HG02571 (cell line): ENCODE data around the gene CUX1.
"Not testable (repeated sequence)": the region's sequence is repeated elsewhere in the genome, so short reads cannot be mapped to it uniquely, and the experiment has no call there.

Experiments used
- ATAC-seq: cut with Tn5 transposase; IDR thresholded peaks from one replicate; pipeline ENCODE4 v1.9.1; 2021; ENCODE audit warnings: mild to moderate bottlenecking, moderate library complexity; ENCODE audit not compliant: unreplicated experiment

The CUX1 gene

DNA sequence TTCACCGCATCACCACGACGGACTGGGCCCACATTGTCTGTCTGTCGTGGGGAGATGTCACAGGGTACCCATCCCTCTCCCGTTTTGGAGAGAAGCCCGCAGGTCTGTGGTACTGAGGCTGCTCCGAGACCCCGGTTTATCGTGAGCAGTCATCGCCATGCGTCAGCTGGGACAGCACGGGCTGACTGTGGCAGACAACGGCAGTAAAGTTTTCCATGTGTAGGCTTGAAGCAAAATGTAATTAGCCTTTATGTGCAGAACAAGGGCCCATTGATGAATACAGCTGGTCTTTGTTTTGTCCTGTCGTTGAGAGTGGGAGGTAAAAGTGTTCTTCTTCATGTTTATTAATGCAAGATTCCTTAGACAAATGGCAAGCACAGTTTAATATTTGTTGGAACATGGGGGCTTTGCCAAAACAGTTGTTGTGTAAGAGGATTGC, 301.8 kb downstream of the CUX1 start:
- no peak for ATAC-seq

DNA sequence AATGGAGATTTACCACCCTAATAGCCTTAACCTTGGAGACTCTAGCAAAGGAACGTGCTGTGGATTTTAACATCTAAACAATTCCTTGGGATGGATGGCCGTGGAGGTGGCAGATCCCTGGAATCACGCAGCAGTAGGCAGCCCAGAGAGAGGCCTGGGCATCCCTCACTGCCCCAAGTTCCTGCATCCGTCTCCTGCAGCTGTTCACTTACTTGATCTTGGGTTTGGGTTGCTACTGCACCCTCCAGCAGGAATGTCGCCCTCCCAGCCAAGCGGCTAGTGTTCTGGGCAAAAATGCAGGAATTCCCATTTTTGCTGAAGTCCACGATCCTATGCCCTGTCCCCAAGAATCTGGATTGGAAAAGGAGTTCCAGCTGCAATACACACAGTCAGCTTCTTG, 302.5 kb downstream of the CUX1 start:
- no peak for ATAC-seq

DNA sequence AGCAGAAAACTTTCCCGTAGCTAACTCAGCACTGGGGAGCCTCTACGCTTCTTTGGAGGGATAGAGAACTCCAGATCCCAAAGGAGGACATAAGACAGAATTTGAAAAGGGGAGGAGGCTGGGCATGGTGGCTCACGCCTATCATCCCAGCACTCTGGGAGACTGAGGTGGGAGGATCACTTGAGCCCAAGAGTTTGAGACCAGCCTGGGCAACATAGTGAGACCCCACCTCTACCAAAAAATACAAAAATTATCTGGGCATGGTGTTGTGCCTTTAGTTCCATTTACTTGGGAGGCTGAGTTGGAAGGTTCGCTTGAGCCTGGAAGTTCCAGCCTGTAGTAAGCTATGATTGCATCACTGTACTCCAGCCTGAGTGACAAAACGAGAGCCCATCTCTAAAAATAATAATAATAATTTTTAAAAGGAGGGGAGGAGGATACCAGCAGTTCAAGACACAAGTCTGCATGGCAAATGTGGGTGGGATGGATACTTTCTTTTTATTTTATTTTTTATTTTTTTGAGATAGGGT, 303.3 kb downstream of the CUX1 start:
- no peak for ATAC-seq

- ATAC-seq: no peak
These were observed 304.6 kb downstream of the CUX1 start for GRCh38 chr7:102122026-102122425.

GRCh38 chr7:102125127-102125596, 307.7 kb downstream of the CUX1 start:
- ATAC-seq: no peak

- no peak for ATAC-seq
These were observed 310.9 kb downstream of the CUX1 start for GRCh38 chr7:102128303-102128702.

- ATAC-seq: no peak
These were observed 312.4 kb downstream of the CUX1 start for GRCh38 chr7:102129636-102130370.

DNA sequence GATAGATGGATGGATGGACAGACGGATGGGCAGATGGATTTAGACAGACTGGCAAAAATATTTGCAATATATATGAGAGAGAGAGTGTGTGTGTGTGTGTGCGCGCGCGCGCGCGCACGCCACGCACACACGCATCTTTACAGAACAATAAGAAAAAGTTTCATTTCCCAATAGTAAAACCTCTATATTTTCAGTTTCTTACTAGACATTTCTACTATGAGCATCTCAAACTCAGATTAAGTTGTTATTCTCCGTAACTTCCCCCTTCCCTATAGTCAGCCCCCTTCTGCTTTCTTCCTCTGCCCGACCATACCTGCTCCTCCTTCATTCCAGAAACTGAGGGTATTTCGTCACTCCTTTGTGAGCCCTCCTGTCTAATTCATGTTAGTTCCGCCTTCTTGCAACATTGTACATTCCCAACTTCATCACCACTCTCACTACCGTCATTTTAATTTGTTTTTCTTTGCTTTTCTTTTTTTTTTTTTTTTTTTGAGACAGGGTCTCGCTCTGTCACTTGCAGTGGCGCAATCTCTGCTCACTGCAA, 314.9 kb downstream of the CUX1 start:
- ATAC-seq: no peak

DNA sequence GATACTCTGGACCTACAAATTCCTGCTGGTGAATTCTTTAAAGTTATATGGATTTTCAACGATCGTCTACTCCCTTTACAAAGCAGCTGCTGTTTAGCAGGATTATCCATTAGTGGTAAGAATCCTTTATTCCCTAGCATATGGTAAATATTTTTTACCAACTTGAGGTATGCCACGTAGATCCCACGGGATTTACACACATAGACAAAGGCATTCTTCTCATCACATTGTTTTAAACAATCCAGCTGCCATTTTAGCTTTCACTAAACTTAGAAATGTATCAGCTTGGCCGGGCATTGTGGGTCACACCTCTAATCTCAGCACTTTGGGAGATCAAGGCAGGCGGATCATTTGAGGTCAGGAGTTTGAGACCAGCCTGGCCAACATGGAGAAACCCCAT, 321.2 kb downstream of the CUX1 start:
- ATAC-seq: no peak

DNA sequence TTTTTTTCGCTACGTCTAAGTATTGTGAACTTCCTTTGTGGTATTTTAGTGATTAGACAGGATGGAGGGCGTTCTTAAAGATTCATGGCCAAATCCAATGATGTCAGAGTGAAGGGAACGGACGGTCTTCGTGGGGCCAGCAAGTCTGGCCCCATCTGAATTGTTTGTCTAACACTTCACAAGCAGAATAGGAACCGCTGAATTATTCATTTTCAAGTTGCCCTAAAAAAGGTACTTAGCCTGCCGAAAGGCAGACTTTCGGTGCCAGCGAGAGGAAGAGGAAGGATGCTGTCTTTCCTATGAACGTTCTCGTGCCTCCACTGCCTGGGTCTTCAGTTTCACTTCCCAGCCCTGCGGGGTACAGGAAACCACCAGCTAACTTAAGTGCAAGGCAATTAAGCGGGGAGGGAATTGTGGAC, 323.5 kb downstream of the CUX1 start:
- ATAC-seq: no peak

DNA sequence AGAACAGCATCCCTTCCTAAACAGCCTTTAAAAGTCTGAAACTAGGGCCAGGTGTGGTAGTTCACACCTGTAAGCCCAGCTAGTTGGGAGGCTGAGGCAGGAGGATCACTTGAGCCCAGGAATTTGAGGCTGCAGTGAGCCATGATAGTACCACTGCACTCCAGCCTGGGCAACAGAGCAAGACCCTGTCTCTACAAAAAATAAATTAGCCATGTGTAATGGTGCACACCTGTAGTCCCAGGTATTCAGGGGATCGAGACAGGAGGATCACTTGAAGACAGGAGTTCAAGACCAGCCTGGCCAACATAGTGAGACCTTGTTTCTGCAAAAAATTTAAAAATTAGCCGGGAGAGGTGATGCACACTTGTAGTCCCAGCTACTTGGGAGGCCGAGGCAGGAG, 325.0 kb downstream of the CUX1 start:
- not testable (repeated sequence) for ATAC-seq

DNA sequence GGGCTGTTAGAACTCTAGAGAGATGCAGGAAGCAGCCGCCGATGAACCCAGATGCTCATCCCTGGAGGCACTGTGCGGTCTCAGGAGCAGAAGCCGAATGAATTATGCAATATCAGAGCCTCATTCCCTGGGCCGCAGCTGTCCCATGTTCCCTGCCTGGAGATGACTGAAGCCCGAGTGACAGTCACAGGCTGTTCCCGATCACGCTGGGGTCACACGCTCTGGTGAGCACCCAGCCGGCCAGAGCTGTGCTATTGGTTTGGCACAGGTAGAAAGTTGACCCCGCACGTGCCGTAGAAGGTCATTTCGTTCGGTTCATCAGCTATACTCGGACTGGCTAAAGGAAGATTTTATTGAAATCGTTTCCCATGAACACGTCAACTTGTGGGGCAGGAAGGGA, 328.7 kb downstream of the CUX1 start:
- no peak for ATAC-seq

DNA sequence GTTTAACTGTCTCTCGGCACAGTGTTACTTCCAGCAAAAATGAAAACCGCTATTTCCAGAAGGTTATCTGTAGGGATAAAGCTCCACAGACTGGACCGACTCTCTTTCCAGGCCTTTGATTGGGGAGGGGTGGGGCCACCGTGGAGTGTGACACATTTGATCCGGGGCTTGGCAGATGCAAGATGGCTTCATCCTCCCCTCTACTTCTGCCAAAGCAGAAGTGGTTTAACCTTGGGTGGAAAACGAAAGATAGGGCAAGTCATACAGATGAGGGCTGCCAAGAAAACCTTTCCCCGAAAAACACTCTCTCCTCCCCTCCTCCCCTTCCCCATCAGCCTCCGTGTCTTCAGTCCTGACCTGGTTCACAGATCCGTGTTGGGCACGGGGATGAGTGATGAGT, 329.6 kb downstream of the CUX1 start:
- no peak for ATAC-seq

DNA sequence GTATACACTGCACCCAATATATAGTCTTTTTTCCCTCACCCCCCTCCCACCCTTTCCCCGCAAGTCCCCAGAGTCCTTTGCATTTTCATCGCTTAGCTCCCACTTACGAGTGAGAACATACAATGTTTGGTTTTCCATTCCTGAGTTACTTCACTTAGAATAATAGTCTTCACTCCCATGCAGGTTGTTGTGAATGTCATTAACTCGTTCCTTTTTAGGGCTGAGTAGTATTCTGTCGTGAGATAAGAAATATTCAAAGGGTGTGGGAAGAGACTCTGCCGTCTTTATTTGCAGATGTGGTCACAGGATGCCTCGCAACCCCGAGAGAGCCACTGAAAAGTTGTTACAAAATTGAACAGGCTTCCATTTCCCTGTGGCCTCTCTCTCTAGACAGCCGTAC, 331.4 kb downstream of the CUX1 start:
- no peak for ATAC-seq

- ATAC-seq: no peak
These were observed 332.0 kb downstream of the CUX1 start for GRCh38 chr7:102149416-102149815.

- ATAC-seq: no peak
These were observed 332.8 kb downstream of the CUX1 start for GRCh38 chr7:102150266-102150665.

DNA sequence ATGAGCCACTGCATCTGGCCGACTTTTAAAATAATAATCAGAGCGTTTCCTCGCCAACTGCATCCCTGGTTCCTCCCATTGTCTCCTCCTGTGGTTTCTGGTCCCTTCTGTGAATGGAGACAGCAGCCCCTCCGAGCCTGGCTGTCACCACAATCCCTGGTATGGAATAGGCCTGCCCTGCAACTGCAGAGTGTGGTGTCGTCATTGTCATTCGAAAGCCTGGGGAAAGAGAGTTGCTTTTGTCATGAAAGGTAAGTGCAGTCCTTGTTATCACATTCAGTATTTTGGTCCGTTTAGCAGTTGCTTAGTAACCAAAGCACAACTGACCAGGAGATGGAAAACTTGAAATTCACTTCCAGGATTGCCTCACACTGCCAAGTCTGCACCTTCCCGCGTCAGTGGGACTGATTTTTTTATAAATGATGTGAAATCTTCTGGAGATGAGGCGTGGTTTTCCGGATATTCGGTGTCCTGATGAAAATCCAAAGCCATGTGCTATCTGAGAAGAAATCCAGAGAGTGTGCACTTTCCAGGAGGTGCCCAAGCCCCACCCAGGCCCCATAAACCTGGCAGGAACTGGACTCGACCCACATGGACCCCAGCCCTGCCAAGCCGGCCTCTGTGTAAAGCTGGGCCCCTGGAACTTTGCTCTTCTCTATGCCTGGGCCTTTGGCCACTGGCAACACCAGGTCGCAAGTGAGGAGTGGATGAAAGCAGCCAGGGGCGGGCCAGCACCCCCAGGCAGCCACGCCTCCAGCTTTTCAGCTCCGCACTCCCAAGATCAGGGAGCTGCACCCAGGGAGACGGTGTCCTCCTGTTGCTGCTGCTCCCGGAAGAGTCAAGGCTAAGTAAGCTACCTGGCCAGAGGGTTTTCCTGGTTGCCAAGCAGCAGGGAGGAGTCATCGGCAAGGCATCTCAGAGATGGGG, 335.5 kb downstream of the CUX1 start:
- no peak for ATAC-seq

- ATAC-seq: no peak
These were observed 336.1 kb downstream of the CUX1 start for GRCh38 chr7:102153599-102153946.

DNA sequence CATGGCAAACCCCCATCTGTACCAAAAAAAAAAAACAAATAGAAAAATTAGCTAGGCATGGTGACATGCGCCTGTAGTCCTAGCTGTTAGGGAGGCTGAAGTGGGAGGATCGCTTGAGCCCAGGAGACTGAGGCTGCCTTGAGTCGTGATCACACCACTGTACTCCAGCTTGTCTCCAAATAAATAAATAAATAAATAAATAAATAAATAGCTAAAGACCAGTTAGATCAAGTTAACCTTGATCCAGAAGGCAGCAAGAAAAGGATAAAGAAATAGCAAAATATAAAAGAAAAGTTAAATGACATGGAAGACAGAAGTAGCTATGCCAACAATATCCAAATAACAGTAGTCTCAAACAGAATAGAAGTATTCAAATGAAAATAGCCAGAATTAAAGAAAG, 337.0 kb downstream of the CUX1 start:
- no peak for ATAC-seq

DNA sequence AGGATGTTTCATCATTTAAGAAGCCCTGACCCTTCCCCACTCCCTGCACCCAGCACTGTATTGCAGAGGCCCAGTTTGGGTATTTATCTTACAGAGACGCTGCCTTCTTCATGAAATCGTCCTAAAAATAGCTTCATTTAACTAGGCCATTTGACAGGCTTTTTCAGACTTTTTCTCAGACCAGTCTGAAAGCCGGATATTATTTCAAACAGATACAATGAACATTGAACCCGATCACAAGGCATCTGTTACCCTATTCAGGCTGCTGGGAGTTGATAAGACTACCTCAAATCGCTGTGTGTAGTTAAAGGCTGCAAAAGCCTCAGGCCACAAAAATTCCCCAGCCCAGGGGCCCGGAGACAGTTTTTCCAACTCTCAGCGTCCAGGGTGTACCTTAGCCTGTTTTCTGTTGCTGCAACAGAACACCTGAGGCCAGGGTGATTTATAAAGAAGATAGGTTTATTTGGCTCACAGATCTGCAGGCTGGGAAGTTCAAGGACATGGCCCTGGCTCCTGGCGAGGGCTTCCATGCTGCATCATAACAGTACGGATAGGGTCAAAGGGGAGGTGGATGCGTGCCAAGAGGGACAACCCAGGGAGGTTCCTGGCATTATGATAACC, 338.5 kb downstream of the CUX1 start:
- no peak for ATAC-seq

GRCh38 chr7:102156867-102157266, 339.4 kb downstream of the CUX1 start:
- no peak for ATAC-seq
